GM19455 (cell line): ENCODE data around the gene HK3.

Source experiments
- ATAC-seq: cut with Tn5 transposase; IDR thresholded peaks from one replicate; pipeline ENCODE4 v1.9.1; 2021; ENCODE audit not compliant: unreplicated experiment

The HK3 gene

GRCh38 chr5:176851871-176852658 lies 47.1 kb downstream of the HK3 start:
- no peak for ATAC-seq

DNA sequence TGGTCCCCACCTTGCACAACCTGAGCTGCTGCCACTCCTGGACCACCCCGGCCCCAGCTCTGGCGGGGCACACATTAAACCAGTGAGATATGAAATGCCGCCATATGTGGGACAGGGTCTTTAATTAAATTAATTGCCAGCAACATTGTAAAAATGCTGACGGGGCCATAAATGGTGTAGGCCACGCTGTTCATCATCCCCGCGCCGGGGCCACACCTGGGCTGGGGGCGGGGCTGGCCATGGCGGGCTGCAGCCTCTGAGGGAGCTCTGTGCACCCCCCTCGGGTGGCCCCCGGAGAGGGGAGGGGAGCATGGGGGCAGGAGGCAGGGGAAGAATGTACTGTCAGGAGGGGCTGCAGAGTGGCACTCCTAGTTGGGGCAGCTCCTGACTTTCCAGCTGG lies 47.8 kb downstream of the HK3 start:
- no peak for ATAC-seq

DNA sequence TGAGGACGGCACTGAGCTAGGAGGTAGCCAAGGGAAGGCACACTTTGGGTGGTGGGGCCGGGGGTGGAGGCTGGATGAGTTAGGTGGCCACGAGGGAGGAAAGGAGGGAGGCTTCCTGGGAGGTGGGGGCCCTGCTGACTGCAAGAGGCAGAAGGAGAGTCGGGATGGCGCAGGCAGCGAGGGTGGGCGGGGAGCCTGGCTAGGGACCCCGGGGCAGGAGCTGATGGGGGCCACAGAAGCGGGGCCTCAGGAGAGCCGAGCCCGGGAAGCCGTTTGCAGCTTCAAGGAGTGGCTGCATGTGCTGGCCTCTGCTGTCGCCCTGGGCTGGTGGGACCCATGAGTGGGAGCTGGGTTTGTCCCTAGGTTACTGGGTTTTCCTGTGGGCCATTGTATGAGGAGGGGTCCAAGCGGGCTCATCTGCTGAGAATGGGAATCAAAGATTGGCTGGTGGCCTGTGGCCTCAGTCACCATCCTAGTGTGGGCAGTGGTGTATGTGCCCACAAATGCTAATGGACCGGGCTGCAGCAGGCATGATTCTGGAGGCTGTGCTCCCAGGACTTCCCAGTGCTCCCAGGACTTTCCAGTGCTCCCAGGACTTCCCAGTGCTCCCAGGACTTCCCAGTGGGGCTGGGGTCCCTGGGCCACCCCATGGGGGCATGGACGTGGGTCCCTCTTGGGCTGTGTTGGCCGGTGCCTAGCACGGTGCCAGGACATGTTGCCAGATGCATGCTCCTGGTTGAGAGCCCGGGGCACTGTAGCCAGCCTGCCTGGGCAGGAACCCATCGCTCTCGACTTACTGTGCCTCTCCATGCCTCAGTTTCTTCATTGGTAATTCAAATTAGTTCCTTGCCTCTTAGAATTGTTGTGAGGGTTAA lies 48.5 kb downstream of the HK3 start:
- no peak for ATAC-seq

GRCh38 chr5:176849611-176850227 lies 49.4 kb downstream of the HK3 start:
- ATAC-seq: no peak

DNA sequence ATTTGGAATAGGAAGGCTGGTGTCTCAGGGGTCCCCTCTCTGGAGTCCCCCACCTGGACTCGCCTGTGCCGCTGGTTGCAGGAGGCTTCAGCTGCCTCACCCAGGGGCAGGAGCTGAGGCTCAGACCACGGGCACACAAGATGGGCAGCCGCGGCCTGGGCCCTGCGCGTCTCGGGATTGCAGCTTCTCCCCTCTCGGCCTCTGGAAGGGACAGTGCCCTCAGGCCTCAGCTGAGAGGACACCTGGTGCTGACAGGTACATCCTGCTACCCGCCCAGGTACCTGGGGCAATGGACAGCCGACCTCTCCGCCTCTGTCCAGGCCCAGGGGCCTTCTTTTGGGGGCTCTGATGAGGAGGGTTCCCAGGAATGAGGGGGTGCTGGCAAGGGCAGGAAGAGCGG lies 50.5 kb downstream of the HK3 start:
- no peak for ATAC-seq

DNA sequence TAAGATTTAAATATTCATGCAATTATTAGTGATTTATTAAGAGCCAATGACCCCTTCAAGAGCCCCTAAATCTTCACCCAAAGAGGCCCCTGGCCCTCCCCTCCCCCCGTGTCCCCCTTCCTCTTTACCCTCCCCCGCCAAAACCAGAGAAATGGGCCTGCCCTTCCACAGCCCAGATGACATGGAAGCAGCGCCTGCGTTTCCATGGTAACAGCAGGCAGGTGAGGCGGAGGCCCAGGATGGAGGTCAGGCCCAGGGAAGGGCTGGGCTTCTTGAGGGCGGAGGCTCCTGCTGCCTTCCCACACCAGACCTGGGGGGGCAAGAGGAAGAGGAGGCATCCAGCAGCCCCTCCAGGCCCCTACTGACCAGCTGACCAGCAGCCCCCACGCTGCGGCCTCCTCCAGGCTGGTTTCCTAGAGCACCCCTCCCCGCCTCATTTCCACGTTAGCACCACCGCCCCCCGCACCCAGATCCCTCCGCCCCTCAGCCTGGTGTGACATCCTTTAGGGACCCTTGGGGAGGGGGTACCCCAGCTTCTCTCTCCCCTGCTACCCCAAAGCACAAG lies 51.3 kb downstream of the HK3 start:
- no peak for ATAC-seq

DNA sequence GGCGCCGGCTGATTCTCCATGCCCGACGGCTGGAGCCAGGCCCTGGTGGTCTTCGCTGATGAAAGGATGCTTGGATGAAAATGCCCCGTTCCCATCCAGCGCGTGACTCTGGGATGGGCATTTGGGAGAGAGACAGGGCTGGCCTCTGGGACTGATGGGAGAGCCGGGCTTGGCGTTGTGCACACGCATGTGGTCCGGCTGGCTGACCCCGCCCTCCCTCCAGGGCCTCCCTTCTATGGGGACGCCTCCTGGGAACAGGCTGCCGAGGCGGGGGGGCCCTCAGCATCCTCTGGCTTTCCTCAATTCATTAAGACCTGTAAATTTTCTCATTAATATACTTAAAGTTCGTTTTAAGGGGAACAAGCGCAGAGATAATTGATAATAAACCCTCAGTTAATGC lies 52.0 kb downstream of the HK3 start:
- ATAC-seq: no peak

DNA sequence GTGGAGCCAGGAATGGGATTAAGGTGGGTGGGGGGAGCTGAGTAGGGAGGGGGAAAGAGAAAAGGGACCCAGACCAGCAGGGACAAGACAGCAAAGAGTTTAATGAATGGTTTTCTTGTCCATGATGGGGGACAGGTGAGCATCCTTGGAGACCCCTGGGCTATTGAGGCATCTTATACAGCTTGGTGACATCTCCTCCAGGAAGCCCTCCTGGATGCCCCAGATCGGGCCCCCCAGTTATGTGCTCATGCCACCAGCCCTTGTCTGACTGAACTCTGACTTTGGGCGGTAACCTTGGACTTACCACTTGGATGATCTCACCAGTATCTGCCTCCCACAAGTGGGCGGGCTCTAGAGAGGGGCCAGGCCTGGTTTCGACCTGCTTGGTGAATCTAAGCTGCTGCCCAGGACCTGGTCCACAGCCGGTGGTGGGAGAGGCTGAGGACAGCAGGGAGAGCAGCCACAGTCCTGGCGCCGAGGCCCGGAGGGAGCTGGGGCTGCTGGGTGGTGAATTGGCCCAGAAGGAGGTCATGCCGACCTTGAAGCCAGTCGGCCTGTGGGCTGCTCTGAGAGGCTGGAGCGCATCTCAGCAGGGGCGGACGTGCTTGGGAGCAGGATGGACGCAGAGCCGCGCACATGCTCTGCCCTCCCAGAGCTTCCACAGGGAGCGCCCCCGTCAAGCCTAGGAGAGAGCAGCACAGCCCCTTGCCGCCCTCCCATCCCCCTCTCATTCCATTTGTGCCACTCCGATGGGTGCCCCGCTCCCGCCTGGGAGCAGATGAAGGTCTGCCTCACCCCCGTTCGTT lies 52.6 kb downstream of the HK3 start:
- ATAC-seq: no peak

DNA sequence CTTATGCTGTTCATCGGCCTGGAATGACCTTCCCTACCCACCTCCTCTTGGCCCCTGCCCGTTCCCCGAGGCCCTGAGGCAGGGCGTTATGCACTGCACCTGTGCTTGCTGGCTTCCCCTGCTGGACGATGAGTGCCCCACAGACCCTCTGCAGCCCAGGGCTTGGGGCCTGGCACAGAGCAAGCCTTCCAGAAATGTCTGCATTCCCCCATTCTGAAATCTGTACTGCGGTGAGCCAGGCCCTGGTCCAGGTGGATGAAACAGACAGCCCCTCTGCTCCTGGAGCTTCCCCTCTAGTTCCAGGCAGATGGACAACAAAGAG lies 53.8 kb downstream of the HK3 start:
- ATAC-seq: no peak

- no peak for ATAC-seq
These were observed 54.3 kb downstream of the HK3 start for GRCh38 chr5:176844706-176845391.

DNA sequence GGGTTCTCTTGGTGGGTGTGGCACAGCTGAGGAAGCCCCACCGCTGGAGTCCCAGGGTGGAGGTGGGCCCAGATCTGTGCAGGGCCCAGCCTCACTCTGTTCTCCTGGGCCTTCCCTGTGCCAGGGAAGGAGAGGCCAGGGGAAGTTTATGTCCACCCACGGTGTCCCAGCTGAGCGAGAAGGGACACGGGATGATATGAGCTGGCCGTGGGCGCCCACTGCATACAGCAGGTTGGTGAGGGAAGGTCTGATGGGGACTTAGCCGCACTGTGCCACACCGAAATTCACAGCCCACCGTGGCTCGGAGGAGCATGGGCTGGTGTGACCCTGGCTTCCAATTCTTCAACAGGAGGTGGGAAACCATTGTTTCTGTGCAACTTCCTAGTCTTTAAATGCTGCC lies 54.9 kb downstream of the HK3 start:
- ATAC-seq: no peak

DNA sequence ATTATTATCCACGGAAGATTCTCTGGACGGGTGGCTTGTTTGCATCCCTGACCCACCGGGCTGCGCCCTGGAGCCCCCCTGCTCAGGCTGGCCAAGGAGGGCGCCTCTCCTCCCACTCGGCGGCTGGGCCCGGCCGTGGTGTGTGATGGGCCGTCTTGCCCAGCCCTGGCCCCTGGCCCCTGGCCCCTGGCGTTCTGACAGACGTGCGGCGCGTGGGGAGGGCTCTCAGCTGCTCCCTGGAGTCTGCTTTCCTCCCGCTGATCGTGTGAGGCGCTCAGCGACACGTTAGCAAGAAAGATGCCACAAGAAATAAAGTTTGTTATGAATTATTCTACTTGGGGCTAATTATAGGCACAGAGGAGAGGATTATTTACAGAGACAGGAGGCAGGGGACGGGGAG lies 55.5 kb downstream of the HK3 start:
- no peak for ATAC-seq

DNA sequence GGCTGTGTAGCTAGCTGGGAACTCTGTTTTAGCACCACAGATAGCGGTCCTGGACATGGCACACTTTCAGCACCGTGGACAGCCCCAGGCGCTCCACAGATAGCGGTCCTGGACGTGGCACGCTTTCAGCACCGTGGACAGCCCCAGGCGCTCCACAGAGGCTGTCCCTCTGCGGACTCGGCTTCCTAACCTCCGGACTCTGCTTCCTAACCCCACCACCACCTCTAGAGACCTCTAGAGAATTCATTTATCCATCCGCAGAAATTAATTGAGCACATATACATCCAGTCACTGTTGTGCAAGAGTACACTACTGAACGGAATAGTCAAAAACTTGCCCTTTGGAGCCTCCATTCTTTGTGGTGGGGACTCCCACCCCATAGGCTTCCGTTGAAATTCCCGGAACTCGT lies 61.4 kb downstream of the HK3 start:
- ATAC-seq: no peak

GRCh38 chr5:176836811-176837706 lies 62.1 kb downstream of the HK3 start:
- no peak for ATAC-seq

- no peak for ATAC-seq
These were observed 63.2 kb downstream of the HK3 start for GRCh38 chr5:176835918-176836317.

- ATAC-seq: no peak
These were observed 65.9 kb downstream of the HK3 start for GRCh38 chr5:176833286-176833685.

DNA sequence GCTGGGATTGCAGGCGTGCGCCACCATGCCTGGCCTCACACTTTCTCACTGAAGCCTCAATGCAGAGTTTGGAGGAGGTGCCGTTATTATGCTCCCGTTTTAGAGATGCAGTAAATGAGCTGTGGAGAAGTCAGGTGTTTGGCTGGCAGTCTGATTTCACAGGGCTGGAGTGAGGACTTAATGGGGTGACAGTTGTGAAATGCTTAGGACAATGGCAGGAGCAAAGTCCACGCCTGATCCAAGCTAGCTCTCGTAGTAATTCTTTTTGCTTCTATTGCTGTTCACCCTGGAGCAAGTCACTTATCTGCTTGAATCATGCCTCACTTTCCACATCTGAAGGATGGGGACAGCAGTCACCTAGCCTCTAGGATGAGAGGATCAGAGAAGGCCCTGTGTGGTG lies 67.0 kb downstream of the HK3 start:
- no peak for ATAC-seq

DNA sequence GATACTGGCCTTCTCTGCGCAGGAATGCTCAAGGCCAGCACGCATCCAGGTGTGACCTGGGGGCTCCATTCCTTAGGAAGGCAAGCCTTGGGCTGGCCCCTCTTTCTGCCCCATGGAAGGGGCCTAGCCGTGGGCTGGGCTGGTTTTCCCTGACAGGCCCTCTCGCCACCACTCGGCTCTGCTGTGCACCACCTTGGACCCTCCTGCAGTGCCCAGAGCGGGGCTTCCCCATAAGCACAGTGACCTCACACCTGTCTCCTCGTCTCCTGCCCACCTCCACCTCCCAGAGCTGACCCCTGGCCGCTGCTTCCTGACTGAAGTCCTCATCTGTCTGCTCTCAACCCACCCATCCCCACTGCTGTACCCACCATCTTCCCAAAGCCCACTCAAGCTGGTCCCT lies 67.7 kb downstream of the HK3 start:
- ATAC-seq: no peak

GRCh38 chr5:176830995-176831423 lies 68.1 kb downstream of the HK3 start:
- no peak for ATAC-seq
